MM.1S (cell line): ENCODE measurements around the gene SHISA8.
A peak's percentile ranks its signal among the peaks of the same experiment; 100 is the strongest.

Experiments
- EZH2 ChIP-seq: fragments of 300-600 bp; sonication (generic); optimal IDR thresholded peaks from 2 replicates; pipeline ENCODE3; 2017; ENCODE audit warnings: low read depth, mild to moderate bottlenecking, antibody characterized with exemption, low read length, mixed read lengths
- EZH2phosphoT487 ChIP-seq: fragments of 300-600 bp; sonication (generic); IDR thresholded peaks from 2 replicates; pipeline ENCODE4 v1.6.1; 2018; ENCODE audit warnings: antibody characterized with exemption, low read length
- TF ChIP-seq, protein P1 (sequence below): fragments of 300-600 bp; sonication (generic); IDR thresholded peaks from 2 replicates; pipeline ENCODE4 v1.5.1; 2016; ENCODE audit warnings: antibody characterized with exemption, low read length, mixed read lengths

DNA sequence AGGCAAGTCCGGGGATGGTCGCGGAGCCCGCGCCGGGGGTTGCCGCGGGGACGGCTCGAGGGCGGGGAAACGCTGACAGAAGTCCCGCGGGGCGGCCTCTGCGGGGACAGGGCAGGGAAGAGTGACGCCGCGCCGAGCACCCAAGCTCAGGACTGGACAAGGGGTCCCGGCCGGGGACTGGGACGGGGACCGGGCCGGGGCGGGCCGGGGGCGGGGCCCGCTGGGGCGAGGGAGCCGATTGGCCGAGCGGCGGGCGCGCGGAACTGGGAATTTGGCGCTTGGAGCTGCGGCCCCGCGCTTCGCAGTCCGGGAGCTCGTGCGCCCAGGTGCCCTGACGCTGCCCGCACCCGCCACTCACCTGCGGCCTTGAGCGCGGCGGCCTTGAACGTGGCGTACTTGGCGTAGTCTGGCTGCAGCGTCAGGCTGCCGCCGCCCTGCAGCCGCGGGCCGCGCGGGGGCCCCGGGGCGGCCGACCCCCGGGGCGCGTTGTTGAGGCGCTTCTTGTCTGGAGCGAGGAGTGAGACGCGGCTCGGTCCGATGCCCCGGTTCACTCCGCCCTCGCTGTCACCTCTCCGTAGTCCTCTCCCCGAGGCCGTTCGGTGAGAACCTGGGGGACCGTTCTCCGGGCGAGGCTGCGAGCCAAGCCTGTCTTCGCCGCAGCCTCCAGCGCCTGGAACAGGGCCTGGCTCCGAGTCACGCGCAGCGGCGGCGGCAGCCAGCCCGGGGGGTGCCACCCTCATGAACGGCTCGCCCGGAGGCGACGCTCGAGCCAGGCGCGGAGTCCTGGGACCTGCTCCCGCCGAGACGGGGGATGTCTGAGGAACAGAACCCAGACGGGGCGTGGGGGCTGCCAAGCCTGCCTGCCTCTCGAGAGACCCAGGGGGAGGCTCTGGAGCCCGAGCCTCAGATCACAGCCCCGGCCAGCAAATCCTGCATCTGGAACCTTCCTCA is 4.5 kb downstream of the SHISA8 start:
- TF ChIP-seq, protein P1, sequence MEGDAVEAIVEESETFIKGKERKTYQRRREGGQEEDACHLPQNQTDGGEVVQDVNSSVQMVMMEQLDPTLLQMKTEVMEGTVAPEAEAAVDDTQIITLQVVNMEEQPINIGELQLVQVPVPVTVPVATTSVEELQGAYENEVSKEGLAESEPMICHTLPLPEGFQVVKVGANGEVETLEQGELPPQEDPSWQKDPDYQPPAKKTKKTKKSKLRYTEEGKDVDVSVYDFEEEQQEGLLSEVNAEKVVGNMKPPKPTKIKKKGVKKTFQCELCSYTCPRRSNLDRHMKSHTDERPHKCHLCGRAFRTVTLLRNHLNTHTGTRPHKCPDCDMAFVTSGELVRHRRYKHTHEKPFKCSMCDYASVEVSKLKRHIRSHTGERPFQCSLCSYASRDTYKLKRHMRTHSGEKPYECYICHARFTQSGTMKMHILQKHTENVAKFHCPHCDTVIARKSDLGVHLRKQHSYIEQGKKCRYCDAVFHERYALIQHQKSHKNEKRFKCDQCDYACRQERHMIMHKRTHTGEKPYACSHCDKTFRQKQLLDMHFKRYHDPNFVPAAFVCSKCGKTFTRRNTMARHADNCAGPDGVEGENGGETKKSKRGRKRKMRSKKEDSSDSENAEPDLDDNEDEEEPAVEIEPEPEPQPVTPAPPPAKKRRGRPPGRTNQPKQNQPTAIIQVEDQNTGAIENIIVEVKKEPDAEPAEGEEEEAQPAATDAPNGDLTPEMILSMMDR = no peak
- TF ChIP-seq EZH2phosphoT487 (no peak), EZH2 (peak; percentile 63)
